Stomach (tissue), 9 donors: ENCODE measurements around the gene ZMYND15. TPM values are rescaled to one million over a fixed set of nuclear protein-coding genes. Genes with fewer than 3 reads are reported as not detected.

Source experiments
- DNase-seq, 2 donors: peaks; one replicate each; pipeline versions ENCODE4 v3.0.0 to v3.0.0-alpha.2; 2013 to 2019
- H3K27ac ChIP-seq, 5 donors: fragments of 200-600 bp in 4 of 5; sonication (generic) in 4 of 5; one replicate each; pipeline ENCODE4 v1.5.1; 2013 to 2019; ENCODE audit warnings: mild to moderate bottlenecking in 1 of 5, moderate library complexity in 1 of 5
- H3K27me3 ChIP-seq, 3 donors: fragments of 200-600 bp; sonication (generic); one replicate each; pipeline ENCODE4 v1.5.1; 2017 to 2019; ENCODE audit warnings: mixed run types in 1 of 3
- H3K36me3 ChIP-seq, 4 donors: fragments of 200-600 bp; sonication (generic); 1 replicate in 3 of 4; 2 replicates in 1 of 4; pipeline ENCODE4 v1.5.1; 2016 to 2019
- H3K4me1 ChIP-seq, 4 donors: fragments of 200-600 bp; sonication (generic); one replicate each; pipeline ENCODE4 v1.5.1; 2016 to 2019
- H3K4me3 ChIP-seq, 4 donors: fragments of 200-600 bp; sonication (generic) in 3 of 4; one replicate each; pipeline ENCODE4 v1.5.1; 2016 to 2019; ENCODE audit warnings: mild to moderate bottlenecking in 1 of 4
- H3K9me3 ChIP-seq, 4 donors: fragments of 200-600 bp; sonication (generic); one replicate each; pipeline ENCODE4 v1.5.1; 2016 to 2019
- EP300 ChIP-seq: sonication (generic); formaldehyde crosslinking; IDR thresholded peaks from one replicate; pipeline ENCODE4 v1.6.1; 2017; ENCODE audit warnings: antibody characterized with exemption
- POLR2A ChIP-seq, 4 donors: fragments of 450-650 bp; IDR thresholded peaks; one replicate each; pipeline ENCODE4 v1.6.1; 2016; ENCODE audit warnings: antibody characterized with exemption in 4 of 4, control low read depth in 2 of 4, mild to moderate bottlenecking in 1 of 4, moderate library complexity in 1 of 4
- POLR2AphosphoS5 ChIP-seq, 3 donors: sonication (generic); formaldehyde crosslinking; IDR thresholded peaks; one replicate each; pipeline ENCODE4 v1.6.1; 2016; ENCODE audit warnings: antibody characterized with exemption in 3 of 3
- WGBS, 5 donors: extraction: QIAGEN DNeasy Blood & Tissue Kit in 3 of 5; methylation state at CpG; one replicate each; pipeline versions ENCODE4 v1.1.5 to v1.1.7; 2013 to 2018; 5-methylcytosine and 5-hydroxymethylcytosine counted together
- intact Hi-C: fragments of 100-400 bp; cut with DNase I; formaldehyde crosslinking; loops from one replicate; pipeline ENCODE4 v1.15.1; 2023; ENCODE audit warnings: low total_unique reads
- polyA plus RNA-seq, 3 donors: library from polyadenylated mRNA; stranded (reverse); fragments of 200-250 nt; gene quantifications; one replicate each; pipeline ENCODE4 v1.2.3, GENCODE V29; 2013
- total RNA-seq, 5 donors: library from RNA; depleted of rRNA; stranded (reverse); fragments of >200 nt; gene quantifications; one replicate each; pipeline versions ENCODE4 v1.1.0 to v1.2.3, GENCODE V29; 2014 to 2016
- TF ChIP-seq, protein P1 (sequence below), 7 experiments: fragments of 450-650 bp in 4 of 7; fragments of 200-600 bp in 3 of 7; sonication (generic) in 3 of 7; IDR thresholded peaks; one replicate each; pipeline ENCODE4 v1.5.1; 2016 to 2019; ENCODE audit warnings: antibody characterized with exemption in 7 of 7, control low read depth in 2 of 7, mild to moderate bottlenecking in 1 of 7
- donor health status: healthy with polysubstance abuse.
- donor health status: Bipolar disorder and iron deficiency.
- donor health status: healthy.

ZMYND15 gene
- total and polyA plus RNA-seq, 8 donors: 0.43 to 3.2 (median 1.8) TPM; not detected in 3

- intact Hi-C loops: no loop called here
- DNase-seq: no peak
- H3K27me3 ChIP-seq: no peaks in the 10 kb centered on the region
- peaks cover 27 to 45% (median 41%) of the 10 kb centered on the region in 4 donors for H3K36me3 ChIP-seq
- H3K9me3 ChIP-seq: no peaks in the 10 kb centered on the region
- H3K4me1 ChIP-seq: peaks cover 28 to 67% (median 36%) of the 10 kb centered on the region in 4 donors
- H3K27ac ChIP-seq: peak overlapping the region in 4 of 5 donors; percentile 31 to 77 (median 56)
- H3K4me3 ChIP-seq: peak overlapping the region in 1 of 4 donors; percentile 15
- TF ChIP-seq, protein P1, sequence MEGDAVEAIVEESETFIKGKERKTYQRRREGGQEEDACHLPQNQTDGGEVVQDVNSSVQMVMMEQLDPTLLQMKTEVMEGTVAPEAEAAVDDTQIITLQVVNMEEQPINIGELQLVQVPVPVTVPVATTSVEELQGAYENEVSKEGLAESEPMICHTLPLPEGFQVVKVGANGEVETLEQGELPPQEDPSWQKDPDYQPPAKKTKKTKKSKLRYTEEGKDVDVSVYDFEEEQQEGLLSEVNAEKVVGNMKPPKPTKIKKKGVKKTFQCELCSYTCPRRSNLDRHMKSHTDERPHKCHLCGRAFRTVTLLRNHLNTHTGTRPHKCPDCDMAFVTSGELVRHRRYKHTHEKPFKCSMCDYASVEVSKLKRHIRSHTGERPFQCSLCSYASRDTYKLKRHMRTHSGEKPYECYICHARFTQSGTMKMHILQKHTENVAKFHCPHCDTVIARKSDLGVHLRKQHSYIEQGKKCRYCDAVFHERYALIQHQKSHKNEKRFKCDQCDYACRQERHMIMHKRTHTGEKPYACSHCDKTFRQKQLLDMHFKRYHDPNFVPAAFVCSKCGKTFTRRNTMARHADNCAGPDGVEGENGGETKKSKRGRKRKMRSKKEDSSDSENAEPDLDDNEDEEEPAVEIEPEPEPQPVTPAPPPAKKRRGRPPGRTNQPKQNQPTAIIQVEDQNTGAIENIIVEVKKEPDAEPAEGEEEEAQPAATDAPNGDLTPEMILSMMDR (IDR thresholded peaks at IDR 0.05): no peak
- TF ChIP-seq POLR2A (IDR thresholded peaks at IDR 0.05) (no peak), POLR2AphosphoS5 (IDR thresholded peaks at IDR 0.05) (no peak), EP300 (no peak)
- WGBS, 5 donors: 65 to 75% (median 72%) methylated on average over 3 to 11 of the region's 11 CpGs
Observed at GRCh38 chr17:4715063-4715744, 24.4 kb upstream of the ZMYND15 start.

GRCh38 chr17:4716081-4716480, 23.6 kb upstream of the ZMYND15 start:
- Histone ChIP-seq H3K4me3 (peak overlapping the region in 2 of 4 donors; percentile 3 to 15), H3K27ac (peak overlapping the region in 2 of 5 donors; percentile 16 to 73), H3K9me3 (no peaks in the 10 kb centered on the region), H3K36me3 (peaks cover 29 to 54% (median 49%) of the 10 kb centered on the region in 4 donors), H3K27me3 (no peaks in the 10 kb centered on the region), H3K4me1 (peaks cover 29 to 71% (median 37%) of the 10 kb centered on the region in 4 donors)
- DNase-seq: no peak
- no peak for TF ChIP-seq POLR2AphosphoS5 (IDR thresholded peaks at IDR 0.05)
- no peak for TF ChIP-seq POLR2A (IDR thresholded peaks at IDR 0.05)
- TF ChIP-seq, protein P1 (IDR thresholded peaks at IDR 0.05): no peak
- no peak for TF ChIP-seq EP300
- 95 to 97% (median 96%) methylated on average over 10 of the region's 10 CpGs for WGBS, 5 donors
- intact Hi-C loops: no loop called here

DNA sequence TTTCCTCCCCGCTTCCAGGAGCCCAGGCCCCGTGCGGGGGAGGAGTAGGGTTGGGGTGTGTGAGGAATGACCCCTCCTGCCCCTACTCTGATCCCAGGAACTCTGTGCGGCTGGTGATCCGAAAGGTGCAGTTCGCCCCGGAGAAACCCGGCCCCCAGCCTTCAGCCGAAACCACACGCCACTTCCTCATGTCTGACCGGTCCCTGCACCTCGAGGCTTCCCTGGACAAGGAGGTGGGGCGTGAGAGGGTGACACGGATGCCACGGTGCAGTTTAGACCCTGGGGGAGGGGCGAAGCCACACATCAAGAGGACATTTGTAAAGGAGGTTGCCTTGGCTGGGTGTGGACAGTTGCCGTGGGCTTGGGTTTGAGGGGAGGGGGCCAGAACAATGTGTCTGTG, 21.8 kb upstream of the ZMYND15 start:
- H3K27ac ChIP-seq: peak overlapping the region in 2 of 5 donors; percentile 16 to 73
- DNase-seq: no peak
- H3K4me3 ChIP-seq: no peak overlapping the region
- H3K27me3 ChIP-seq: no peaks in the 10 kb centered on the region
- no peaks in the 10 kb centered on the region for H3K9me3 ChIP-seq
- intact Hi-C loops: no loop called here
- peaks cover 16 to 68% (median 31%) of the 10 kb centered on the region in 4 donors for H3K4me1 ChIP-seq
- TF ChIP-seq, protein P1 (IDR thresholded peaks at IDR 0.05): no peak
- H3K36me3 ChIP-seq: peaks cover 29 to 55% (median 49%) of the 10 kb centered on the region in 4 donors
- WGBS, 5 donors: 83 to 92% (median 84%) methylated on average over 17 of the region's 17 CpGs

DNA sequence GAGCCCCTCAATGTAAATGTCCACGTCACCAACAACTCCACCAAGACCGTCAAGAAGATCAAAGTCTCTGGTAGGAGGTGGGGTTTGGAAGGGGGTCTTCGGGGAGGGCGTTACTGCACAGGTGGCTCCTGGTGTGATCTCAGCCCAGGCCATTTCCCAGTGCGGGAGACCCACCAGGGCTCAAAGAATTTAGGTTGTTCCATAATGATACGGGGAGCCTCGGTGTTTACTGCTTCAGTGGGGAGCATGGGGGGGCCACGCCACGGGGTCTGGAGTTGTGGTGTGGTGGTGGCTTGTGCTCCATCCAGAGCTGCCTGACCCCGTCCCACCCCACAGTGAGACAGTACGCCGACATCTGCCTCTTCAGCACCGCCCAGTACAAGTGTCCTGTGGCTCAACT, 21.4 kb upstream of the ZMYND15 start:
- peaks cover 16 to 64% (median 29%) of the 10 kb centered on the region in 4 donors for H3K4me1 ChIP-seq
- H3K27me3 ChIP-seq: no peaks in the 10 kb centered on the region
- peak overlapping the region in 2 of 5 donors; percentile 5 to 73 for H3K27ac ChIP-seq
- no peaks in the 10 kb centered on the region for H3K9me3 ChIP-seq
- H3K4me3 ChIP-seq: no peak overlapping the region
- H3K36me3 ChIP-seq: peaks cover 29 to 55% (median 49%) of the 10 kb centered on the region in 4 donors
- DNase-seq: no peak
- WGBS, 5 donors: 94 to 99% (median 96%) methylated on average over 13 of the region's 13 CpGs
- TF ChIP-seq, protein P1 (IDR thresholded peaks at IDR 0.05): no peak
- TF ChIP-seq POLR2A (IDR thresholded peaks at IDR 0.05) (no peak), EP300 (no peak), POLR2AphosphoS5 (IDR thresholded peaks at IDR 0.05) (no peak)
- intact Hi-C loops: no loop called here
